ENCODE results near the gene HCLS1. TPM values are rescaled to one million over a fixed set of nuclear protein-coding genes. Genes with fewer than 3 reads are reported as not detected.

HCLS1 gene
- polyA plus RNA-seq, 1 of the 3 experiments (the other 2 are of a cell fraction): 0.23 TPM

DNA sequence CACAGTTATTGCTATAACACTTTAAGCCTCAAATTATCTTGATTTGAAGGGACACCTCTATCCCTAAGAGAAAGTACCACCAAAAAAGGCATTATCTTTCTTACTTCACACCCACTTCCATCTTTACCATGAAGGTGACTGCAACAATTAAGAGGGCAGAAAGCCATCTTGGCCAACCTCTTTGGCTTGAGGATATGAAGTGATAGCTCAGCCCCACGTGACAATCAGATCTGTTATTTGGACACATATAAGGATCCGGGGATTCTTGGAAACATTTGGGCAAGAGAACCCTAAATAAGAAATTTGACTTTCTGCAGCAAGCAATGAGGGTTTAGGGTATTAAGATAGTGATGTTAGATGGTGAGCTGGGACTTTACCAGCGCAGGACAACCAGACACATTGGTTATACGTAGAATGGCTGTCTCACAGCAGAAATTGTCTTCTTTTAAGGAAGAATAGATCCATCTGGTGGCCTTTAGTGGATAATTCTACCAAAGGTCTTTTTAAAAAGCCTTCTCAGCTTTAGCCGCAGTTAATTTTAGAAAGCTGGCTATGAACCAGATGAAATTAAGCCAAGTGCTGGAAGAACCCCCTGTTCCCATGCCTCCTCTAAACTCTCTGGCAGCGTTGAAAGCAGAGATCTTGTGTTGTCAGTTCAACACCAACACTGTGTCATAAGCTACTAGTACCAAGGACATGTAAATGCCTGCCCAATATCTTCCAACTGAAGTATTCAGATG lies 12.3 kb downstream of the HCLS1 start:
- no peaks in the 10 kb centered on the region for H3K79me2 ChIP-seq (ENCODE audit: insufficient read depth)
- 53% methylated on average over 6 of the region's 6 CpGs for WGBS (ENCODE audit: low lambda C conversion rate)
- ChIA-PET POLR2A (no interaction called here), CTCF (interaction anchor here (1.1 kb wide), 1 partner anchor 32 kb away, joined by 3 read pairs; no protein-coding TSS in a partner anchor)
- no peak overlapping the region for H2AFZ ChIP-seq (ENCODE audit: low read depth)
- H3K36me3 ChIP-seq (replicated peaks in 1 of 2; ENCODE audit: control insufficient read depth in 1 of 2, insufficient read depth in 2 of 2, low read length in 1 of 2): no peaks in the 10 kb centered on the region
- H3K27ac ChIP-seq (ENCODE audit: low read depth in 2 of 2, low read length in 1 of 2): no peak overlapping the region
- no peaks in the 10 kb centered on the region for H3K27me3 ChIP-seq (ENCODE audit: insufficient read depth)
- no peak overlapping the region for H3K4me3 ChIP-seq (ENCODE audit: low read depth in 2 of 2, low read length in 1 of 2)
- DNase-seq: no peak
- TF ChIP-seq EP300 (IDR thresholded peaks at IDR 0.05; ENCODE audit: borderline replicate concordance in 1 of 2, low read depth in 1 of 2, low read length in 1 of 2) (no peak), MEF2A (IDR thresholded peaks at IDR 0.05; ENCODE audit: borderline replicate concordance, low read depth) (no peak), CHD2 (IDR thresholded peaks at IDR 0.05; ENCODE audit: low read length, partially characterized antibody) (no peak), NFIC (IDR thresholded peaks at IDR 0.05; ENCODE audit: borderline replicate concordance) (no peak), RFX5 (IDR thresholded peaks at IDR 0.05; ENCODE audit: low read length) (no peak), TEAD4 (IDR thresholded peaks at IDR 0.05; ENCODE audit: borderline replicate concordance, insufficient read depth) (no peak), FOXJ3 (CRISPR knock-in tag; IDR thresholded peaks at IDR 0.05) (no peak), TCF12 (IDR thresholded peaks at IDR 0.05) (no peak), YY1 (IDR thresholded peaks at IDR 0.05; ENCODE audit: low read depth) (no peak), RXRA (IDR thresholded peaks at IDR 0.05; ENCODE audit: borderline replicate concordance, low read depth) (no peak), MXI1 (IDR thresholded peaks at IDR 0.05; ENCODE audit: low read depth, low read length) (no peak), POLR2AphosphoS5 (IDR thresholded peaks at IDR 0.05; ENCODE audit: low read depth, low read length) (no peak), RCOR1 (IDR thresholded peaks at IDR 0.05; ENCODE audit: low read length) (no peak), JUND (IDR thresholded peaks at IDR 0.05) (no peak)
- TF ChIP-seq, protein P1, sequence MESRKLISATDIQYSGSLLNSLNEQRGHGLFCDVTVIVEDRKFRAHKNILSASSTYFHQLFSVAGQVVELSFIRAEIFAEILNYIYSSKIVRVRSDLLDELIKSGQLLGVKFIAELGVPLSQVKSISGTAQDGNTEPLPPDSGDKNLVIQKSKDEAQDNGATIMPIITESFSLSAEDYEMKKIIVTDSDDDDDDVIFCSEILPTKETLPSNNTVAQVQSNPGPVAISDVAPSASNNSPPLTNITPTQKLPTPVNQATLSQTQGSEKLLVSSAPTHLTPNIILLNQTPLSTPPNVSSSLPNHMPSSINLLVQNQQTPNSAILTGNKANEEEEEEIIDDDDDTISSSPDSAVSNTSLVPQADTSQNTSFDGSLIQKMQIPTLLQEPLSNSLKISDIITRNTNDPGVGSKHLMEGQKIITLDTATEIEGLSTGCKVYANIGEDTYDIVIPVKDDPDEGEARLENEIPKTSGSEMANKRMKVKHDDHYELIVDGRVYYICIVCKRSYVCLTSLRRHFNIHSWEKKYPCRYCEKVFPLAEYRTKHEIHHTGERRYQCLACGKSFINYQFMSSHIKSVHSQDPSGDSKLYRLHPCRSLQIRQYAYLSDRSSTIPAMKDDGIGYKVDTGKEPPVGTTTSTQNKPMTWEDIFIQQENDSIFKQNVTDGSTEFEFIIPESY (IDR thresholded peaks at IDR 0.05; ENCODE audit: borderline replicate concordance, low read depth): no peak
- TF ChIP-seq, protein P2, sequence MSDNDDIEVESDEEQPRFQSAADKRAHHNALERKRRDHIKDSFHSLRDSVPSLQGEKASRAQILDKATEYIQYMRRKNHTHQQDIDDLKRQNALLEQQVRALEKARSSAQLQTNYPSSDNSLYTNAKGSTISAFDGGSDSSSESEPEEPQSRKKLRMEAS (IDR thresholded peaks at IDR 0.05; ENCODE audit: low read depth): no peak
- TF ChIP-seq, protein P3, sequence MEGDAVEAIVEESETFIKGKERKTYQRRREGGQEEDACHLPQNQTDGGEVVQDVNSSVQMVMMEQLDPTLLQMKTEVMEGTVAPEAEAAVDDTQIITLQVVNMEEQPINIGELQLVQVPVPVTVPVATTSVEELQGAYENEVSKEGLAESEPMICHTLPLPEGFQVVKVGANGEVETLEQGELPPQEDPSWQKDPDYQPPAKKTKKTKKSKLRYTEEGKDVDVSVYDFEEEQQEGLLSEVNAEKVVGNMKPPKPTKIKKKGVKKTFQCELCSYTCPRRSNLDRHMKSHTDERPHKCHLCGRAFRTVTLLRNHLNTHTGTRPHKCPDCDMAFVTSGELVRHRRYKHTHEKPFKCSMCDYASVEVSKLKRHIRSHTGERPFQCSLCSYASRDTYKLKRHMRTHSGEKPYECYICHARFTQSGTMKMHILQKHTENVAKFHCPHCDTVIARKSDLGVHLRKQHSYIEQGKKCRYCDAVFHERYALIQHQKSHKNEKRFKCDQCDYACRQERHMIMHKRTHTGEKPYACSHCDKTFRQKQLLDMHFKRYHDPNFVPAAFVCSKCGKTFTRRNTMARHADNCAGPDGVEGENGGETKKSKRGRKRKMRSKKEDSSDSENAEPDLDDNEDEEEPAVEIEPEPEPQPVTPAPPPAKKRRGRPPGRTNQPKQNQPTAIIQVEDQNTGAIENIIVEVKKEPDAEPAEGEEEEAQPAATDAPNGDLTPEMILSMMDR (IDR thresholded peaks at IDR 0.05): no peak
- TF ChIP-seq, protein P4, sequence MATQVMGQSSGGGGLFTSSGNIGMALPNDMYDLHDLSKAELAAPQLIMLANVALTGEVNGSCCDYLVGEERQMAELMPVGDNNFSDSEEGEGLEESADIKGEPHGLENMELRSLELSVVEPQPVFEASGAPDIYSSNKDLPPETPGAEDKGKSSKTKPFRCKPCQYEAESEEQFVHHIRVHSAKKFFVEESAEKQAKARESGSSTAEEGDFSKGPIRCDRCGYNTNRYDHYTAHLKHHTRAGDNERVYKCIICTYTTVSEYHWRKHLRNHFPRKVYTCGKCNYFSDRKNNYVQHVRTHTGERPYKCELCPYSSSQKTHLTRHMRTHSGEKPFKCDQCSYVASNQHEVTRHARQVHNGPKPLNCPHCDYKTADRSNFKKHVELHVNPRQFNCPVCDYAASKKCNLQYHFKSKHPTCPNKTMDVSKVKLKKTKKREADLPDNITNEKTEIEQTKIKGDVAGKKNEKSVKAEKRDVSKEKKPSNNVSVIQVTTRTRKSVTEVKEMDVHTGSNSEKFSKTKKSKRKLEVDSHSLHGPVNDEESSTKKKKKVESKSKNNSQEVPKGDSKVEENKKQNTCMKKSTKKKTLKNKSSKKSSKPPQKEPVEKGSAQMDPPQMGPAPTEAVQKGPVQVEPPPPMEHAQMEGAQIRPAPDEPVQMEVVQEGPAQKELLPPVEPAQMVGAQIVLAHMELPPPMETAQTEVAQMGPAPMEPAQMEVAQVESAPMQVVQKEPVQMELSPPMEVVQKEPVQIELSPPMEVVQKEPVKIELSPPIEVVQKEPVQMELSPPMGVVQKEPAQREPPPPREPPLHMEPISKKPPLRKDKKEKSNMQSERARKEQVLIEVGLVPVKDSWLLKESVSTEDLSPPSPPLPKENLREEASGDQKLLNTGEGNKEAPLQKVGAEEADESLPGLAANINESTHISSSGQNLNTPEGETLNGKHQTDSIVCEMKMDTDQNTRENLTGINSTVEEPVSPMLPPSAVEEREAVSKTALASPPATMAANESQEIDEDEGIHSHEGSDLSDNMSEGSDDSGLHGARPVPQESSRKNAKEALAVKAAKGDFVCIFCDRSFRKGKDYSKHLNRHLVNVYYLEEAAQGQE (IDR thresholded peaks at IDR 0.05; ENCODE audit: low read depth, low read length): no peak
- TF ChIP-seq, protein P5, sequence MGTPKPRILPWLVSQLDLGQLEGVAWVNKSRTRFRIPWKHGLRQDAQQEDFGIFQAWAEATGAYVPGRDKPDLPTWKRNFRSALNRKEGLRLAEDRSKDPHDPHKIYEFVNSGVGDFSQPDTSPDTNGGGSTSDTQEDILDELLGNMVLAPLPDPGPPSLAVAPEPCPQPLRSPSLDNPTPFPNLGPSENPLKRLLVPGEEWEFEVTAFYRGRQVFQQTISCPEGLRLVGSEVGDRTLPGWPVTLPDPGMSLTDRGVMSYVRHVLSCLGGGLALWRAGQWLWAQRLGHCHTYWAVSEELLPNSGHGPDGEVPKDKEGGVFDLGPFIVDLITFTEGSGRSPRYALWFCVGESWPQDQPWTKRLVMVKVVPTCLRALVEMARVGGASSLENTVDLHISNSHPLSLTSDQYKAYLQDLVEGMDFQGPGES (IDR thresholded peaks at IDR 0.05; ENCODE audit: low read depth, low read length): no peak
- no peaks in the 10 kb centered on the region for H4K20me1 ChIP-seq (ENCODE audit: insufficient read depth)
- H3K9ac ChIP-seq: no peak overlapping the region
- no peaks in the 10 kb centered on the region for H3F3A ChIP-seq (replicated peaks; ENCODE audit: insufficient read depth)
- no peaks in the 10 kb centered on the region for H3K9me2 ChIP-seq
- H3K4me2 ChIP-seq: no peak overlapping the region
- H3K4me1 ChIP-seq (ENCODE audit: control insufficient read depth in 1 of 2, insufficient read depth in 2 of 2, low read depth in 1 of 2, low read length in 1 of 2): no peaks in the 10 kb centered on the region
- H3K9me3 ChIP-seq: no peaks in the 10 kb centered on the region
